GM18868 (cell line): ENCODE data around the gene JARID2.

Experiments
- ATAC-seq: cut with Tn5 transposase; IDR thresholded peaks from one replicate; pipeline ENCODE4 v1.9.1; 2021; ENCODE audit warnings: mild to moderate bottlenecking, moderate library complexity; ENCODE audit not compliant: unreplicated experiment

JARID2 gene

DNA sequence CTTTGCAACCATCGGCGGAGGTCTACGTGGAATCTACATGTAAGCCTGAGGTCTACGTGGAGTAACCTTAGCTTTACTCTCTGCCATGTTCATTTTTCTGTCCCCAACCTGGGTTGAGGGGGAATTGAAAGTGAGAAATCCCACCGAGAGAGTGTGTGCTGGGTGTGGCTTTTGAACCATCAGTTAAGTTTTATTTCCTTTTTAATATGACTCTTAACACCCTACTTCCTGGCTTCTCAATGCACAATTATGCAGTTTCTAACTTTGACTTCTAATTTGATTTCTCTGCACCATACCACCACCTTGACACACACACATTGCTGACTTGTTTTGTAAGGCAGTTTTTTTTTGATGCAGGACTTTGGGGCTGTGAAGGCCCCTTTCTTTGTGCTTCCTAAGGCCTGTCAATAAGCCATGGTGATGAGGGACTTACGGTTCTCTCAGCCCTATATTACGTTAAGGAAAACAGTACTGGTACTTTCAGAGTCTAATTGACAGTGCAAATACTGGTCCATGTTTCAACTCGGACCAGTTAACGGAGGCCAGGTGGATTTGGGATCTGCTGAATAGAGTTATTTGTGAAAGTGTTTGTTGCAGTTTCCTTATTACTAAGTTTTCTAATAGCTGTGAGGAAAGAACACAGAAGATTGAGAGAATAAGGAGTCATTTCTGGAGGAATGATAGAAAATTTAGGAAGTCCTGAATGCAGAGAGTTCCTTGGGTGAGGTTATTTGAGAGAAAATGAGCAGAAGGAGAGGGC lies 206.5 kb downstream of the JARID2 start:
- no peak for ATAC-seq

DNA sequence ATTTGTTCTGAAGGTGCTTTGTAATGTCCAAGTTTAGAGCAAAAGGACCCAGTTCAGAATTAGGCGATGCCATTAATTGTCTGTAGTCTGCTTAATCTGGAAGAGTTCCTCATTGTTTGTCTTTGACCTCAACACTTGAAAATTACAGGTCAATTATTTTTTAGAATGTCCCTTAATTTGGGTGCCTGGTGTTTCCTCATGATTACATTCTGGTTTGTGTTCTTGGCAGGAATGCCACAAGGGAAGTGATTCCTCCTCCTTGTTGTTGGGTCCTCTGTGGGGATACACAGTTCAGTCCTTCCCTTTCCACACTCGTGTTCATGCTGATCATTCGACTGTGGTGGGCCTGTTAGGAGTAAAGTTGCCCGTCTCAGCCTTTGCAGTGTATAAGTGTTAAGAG lies 207.3 kb downstream of the JARID2 start:
- ATAC-seq = no peak

DNA sequence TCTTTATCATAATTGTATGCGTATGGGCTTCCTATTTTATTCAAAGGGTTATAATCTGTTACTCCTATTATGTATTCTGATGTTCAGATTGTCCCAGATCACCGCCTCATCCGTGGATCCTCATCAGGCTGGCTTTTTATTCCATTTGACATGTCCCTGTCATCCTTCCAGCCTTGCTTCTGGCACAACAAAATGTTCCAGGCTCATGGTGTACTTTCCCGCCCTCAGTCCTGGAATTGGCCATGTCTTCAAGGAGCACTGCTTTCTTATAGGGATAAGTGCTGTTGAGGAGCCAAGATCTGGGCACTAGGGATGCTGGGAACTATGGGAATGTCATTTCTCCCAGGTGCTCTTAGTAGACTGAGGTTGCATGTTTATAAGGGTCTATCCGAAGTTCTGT lies 207.8 kb downstream of the JARID2 start:
- no peak for ATAC-seq

DNA sequence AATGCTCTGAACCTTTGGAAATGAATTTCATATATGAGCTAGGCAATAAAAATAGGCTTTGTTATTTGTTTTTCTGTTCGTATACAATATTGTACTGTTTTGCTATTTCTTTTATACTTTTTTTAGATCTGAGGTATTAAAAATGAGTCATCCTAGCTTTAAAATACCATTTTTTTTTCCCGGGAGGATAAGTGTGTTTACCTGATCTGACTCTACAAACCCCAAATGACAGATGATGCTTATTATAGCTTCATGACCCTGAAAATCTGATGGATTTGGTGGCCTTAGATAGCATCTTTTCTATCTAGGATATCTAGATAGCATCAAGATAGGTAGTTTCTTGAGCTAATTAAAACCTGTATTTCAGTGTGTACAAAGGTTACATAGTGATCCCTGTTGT lies 210.6 kb downstream of the JARID2 start:
- no peak for ATAC-seq

DNA sequence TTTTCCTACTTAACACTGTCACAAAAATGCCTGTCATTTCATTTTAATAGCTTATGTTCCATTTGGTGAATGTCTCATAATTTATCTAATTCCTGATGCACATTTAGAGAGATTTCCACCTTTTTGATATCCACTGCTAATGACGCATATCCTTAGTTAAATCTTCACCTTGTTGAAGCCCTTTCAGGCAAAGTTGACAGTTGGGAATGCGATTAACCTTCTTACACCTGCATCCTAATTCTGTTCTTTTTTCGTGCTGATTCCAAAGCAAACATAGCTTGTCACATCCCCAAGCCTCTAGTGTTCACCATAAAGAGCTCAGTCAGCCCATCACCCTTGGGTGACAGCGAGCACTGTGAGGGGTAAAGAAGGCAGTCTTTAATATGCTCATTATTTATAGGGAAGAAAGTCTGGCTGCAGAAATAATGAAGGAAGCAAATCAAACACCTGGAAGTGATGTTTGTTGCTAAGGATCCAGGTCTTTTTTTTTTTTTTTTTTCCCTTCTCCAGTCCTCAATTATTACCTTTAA lies 211.3 kb downstream of the JARID2 start:
- no peak for ATAC-seq

DNA sequence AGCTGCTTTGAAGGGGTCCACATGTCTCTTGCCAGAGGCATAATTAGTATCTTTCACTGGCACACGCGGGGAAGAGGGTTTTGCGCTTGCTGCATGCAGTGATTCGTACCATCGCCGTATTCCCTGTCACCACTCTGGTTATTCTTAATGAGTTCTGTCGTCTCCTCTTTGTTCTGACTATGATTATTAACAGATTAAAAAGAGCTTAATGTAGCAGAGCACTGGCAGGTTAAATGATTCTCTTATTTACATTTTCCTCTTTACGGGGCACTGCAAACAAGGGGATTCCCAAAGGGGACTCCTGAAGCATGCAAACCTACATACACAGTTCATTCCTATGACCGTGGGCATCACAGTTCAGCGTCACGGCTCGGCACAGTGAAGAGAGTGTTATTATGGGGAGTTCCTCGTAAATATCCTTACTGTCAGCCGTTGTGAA lies 212.2 kb downstream of the JARID2 start:
- ATAC-seq = peak; percentile 93

DNA sequence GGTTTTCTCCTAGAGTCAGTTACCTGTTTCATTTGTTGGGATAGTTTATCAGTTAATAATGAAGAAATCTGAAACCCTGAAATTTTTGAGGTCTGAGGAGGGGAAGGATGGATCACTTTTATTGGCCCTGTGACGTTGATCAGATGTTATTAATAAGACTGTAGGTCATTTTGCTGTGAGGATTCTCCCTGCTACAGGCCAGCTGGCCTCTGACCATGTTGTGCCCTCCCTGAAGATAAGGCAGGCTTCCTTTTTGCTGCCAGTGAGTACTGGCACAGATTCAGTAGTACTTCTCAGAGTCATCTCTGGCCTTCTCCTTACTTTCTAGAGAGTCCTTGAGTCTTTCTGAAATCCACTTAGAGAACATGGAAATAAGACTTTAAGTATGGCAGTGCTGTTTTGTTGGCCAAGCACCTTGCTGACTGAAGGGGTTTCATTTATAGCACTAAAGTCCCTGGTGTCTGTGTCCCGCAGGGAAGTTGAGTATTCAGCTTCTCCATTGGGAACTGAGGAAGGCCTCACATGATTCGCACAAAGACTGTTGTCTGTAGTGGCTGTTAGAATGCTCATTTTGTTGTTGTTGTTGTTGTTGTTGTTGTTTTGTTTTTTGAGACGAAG lies 214.3 kb downstream of the JARID2 start:
- ATAC-seq = no peak

DNA sequence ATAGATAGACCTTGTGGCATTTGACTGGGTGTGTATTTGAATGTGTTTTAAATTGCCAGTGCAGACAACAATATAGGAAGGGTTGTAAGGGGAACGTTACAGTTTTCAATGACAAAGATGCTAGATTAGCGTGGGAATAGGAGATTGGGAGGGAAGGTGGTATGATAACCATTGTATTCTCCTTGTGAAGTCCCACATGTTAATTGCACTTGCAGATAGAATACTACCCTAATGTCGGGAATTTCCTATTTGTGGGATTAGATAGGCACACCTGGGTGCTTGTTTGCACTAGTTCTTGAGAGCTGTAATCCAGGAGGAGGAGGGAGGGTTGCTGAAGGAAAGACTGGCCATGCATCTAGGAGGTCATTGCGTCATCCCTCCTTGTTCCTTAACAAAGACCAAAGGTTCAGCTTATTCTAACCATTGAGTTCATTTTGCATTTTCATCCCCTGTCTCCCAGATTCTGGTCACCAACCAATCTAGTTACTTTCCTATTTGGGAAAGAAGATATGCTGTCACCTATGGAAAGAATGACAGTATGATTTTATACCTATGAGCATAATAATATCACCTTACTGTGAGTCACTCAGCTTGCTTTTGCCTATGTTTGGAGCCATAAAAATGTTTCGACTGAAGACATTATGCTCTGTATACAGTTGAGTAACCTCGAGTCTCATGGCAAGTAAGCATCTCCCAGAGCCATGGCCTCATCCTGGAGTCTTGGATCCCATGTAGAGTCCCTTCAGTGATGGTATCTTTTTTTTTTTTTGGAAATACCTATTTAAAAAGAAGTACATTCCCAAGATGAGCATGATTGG lies 215.5 kb downstream of the JARID2 start:
- no peak for ATAC-seq

DNA sequence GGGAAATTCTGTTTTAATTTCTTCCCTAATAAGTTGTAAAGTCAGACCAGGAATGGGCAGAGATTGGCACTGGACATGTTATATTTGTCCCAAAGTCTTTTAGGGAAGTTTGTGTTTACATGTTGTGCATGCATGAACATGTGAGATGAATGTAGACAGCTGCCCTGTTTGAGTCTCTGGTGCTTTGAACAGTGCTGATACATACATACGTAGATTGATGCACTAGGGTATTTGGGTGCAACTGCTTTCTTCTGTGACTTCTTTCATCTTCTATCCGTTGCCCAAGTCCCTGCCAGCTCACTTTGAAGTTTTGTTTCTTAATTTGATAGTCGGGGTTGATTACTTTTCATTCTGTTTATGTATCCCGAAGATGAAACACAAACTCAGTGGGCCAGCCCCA lies 216.4 kb downstream of the JARID2 start:
- no peak for ATAC-seq

DNA sequence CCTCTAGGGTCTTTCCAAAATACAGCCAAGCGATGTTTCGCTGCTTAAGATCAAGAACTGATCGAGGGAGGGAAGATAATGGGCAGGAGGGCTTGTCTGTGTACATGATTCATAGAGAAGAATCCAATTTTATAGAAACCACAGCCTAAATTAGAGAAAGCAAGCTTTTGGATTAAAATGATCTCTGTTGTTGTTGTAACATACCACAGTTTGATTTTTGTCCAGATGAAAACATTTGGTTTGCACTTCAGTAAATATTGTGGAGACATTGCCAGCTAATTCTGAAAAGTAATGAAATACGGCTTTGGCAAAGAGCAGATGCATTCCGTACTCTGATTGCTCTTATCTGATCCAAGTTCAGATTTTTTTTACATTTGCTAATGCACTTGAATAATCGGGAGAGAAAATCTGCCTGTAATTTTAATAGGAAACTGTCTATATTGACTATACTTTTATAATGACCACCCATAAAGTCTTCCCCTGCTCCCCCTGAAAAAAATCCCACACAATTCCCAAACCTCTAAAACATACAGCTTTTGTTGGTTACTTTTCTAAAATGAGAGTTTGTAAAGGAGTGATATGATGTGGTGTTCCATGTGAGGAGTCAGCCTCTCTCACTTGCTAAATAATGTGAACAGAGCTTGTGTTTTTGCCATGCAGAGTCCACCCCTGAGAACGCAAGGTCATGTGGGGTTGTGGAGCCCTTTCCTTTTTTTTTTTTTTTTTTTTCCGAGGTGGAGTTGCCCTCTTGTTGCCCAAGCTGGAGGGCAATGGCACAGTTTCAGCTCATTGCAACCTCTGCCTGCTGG lies 217.1 kb downstream of the JARID2 start:
- no peak for ATAC-seq

DNA sequence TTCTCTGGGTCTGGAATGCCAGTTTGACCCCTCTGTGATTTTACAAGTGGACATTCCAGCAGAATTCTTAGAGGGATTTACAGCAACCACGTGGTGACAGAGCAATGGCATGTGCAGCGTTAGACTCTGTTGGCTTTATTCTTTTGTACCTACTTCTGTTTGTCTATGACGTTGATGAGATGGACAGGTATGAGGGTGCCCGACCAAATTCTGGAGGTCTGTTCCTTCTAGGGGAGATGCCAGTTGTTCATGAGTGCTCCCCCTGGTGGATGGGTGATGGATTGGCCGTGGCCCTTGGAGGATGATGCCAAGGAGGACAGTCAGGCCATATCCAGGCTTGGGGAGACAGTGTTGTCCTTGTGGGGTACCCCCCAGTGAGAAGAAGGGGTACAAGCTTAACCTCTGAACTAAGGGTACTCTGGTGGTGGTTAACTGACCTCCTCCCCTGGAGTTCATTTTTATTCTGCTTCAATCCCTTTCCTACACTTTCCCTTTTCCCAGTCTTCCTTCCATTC lies 218.4 kb downstream of the JARID2 start:
- ATAC-seq = no peak

DNA sequence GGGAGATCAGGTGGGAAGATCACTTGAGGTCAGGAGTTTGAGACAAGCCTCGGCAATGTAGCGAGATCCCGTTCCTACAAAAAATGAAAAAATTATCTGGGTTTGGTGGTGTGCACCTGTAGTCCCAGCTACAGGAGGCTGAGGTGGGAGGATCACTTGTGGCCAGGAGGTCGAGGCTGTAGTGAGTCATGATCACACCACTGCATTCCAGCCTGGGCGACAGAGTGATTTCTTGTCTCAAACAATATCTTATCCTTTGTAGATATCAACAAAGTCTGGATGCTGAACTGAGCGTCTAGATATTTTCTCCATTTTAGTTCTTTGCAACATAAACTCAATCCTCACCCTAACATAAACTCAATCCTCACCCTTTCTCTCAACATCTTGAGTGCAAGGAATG lies 219.3 kb downstream of the JARID2 start:
- ATAC-seq = no peak

DNA sequence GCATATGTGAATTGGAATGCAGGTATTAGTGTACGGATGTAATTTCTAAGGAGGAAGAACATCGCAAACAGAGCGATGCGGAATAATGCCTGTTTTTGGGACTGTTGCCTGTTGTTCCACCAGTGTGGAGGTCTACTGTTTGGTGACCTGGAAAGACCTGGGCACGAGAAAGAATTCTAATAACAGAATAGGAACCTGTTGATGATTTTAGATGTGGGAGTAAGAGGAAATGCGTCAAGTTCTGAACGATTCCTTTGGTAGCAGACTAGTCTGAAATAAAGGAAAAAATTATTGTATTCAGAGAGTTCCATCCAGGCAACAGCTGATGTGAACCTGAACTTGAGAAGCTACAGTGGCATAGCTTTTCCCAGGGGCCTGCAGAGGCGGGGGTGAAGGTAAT lies 224.9 kb downstream of the JARID2 start:
- ATAC-seq = no peak

DNA sequence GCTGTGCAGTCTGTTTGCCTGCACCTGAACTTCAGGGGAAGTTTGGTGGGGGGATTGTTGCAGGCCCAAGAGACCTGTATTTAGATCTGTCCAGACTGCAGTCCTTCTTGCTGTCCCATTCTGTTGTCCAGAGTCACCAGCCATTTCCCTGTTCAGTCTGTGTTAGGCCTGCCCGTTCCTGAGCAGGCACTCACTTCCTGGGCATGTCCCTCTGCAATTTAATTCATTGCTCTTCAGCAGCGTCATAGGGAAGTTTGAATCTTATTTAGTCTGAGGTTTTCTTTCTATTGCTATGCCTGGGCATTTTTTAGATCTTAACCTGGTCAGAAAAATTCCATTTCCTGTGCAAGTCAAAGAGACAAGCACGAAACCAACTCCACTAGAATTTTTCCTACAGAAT lies 226.8 kb downstream of the JARID2 start:
- no peak for ATAC-seq

DNA sequence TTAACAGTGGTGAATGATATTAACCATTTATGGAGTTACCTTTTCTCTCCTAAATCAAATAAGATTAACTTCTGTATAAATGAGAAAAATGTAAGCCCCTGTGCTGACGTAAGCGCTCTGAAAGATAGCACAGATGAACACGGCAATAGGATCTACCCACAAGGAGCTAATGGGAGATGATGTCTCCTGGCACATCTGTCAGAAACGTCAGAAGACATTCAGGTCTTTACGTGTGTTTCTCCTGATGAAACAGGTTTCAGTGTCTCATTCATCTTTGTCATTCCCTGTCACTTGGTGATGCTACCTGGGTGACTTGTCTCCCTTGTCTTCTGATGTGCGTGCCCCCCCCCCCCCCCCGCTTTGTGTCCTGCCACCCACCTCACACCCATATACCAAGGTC lies 227.3 kb downstream of the JARID2 start:
- ATAC-seq = no peak

DNA sequence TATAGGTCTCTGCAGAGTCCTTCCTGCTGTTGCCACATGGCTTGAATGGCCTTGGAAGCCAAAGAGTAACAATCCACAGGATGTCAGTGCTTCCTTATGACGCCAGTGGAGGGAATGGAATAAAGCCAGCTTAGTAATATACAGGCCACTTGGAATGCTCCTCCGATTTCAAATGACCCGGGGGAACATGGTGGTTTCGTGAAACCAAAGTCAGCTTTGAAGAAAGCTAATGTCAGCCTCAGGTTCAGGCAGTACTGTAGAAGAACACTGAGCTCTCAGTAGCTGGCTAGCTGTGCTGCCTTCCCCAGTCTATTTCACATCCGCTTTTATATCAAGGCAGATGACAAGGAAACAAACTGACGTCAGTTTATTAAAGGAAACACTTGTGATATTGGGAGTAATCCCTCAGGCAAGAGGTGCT lies 227.9 kb downstream of the JARID2 start:
- no peak for ATAC-seq

DNA sequence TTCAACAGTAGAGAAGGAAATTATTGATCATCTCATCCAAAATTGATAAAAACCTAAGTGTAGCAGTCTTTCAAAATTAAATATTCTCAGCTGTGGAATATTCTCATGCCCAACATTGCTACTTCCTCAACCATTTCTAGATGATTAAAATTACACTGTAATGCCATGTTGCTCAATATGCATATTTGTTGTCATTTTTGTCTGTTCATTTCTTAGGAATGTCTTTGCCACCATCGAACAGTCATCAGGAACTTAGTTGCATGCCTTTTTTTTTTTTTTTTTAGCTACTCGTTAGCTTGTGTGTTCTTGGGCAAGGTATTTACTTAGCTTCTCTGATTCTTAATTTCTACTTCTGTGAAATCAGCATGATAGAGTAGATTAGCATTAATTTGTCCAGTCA lies 228.3 kb downstream of the JARID2 start:
- ATAC-seq = no peak

DNA sequence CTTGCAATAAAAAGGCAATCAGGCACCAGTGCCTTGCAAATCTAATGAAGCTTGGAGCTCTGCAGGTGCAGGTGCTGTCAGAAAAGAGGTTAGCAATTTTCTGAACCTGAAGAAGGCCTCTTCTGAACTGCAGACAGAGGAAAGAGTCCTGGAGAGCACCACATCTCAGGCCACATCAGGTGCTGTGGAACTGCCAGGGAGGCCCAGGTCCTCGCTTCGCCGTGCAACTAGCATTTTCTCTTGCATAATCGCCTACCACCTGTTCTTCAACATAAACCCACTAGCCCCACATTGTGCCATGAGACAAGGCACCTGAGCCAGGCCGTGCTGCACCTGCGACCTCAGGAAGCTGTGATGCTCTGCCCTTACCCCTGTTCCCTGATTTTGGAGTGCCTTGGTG lies 229.4 kb downstream of the JARID2 start:
- no peak for ATAC-seq

DNA sequence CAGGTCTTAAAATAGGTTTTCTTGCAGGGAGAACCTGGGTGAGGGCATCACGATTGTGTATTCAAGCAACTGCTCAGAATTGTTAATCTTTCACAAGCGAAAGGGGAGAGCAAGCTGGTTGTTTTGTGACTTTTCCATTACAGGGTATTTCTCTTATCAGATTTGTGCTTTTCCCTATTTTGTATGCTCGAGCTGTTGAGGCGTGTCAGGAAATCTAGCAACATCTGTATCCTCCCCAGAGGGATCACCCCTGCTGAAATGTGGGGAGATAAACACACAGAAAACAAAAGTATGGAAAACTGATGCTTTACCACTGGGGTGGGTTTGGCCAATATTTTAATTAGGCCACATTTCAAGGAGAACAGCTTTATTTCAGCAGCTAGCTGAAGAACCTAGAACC lies 230.0 kb downstream of the JARID2 start:
- no peak for ATAC-seq

DNA sequence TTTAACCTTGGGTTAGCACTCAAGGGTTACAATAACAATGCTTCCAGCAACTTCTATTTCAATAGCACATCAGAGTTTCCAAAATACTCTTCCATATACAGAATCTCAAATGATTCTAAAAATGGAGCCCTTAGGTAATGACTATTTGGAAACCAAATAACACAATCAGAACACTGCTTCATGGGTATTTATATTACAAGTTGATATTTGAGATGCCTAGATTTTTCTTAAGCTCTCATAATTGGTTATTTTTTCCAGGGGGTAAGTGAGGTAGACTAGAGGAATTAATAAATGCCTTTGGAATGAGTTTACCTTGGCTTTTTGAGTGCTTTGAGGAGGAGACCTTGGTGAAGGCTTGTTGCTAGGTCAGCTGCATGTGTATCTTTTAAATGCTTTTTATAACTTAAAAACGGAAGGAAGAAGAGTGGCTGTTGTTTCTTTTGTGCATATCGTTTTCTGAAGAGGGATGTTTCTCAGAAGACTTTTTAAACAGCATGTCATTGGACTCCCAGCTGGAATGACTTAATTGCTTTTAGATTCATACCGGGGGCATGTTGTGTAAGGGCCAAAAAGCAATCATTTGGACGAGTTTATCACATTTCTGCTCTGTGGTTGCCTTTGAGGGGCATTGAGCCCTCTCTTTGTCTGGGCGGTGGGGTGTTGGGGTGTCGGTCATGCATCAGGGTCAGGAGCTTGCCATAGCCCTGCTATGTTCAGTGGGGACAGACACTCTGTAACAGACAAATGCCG lies 230.9 kb downstream of the JARID2 start:
- no peak for ATAC-seq
